Activated naive CD8-positive, alpha-beta T cell treated with anti-CD3 and anti-CD28 coated beads, Interleukin-2, amount 10 ng/mL, durations not matched to agents 7 days and 5 days (primary cell): ENCODE data around the gene CEACAM7. TPM values are rescaled to one million over a fixed set of nuclear protein-coding genes. Genes with fewer than 3 reads are reported as not detected.

Source experiments
- ATAC-seq: fragments of 150-1000 bp; cut with Tn5 transposase; one replicate; pipeline ENCODE4 v1.10.0; 2021; ENCODE audit warnings: low read depth, moderate library complexity
- POLR2A ChIA-PET: fragments of 350-600 bp; sonication (Branson Sonifier 250); formaldehyde crosslinking; loops from one replicate; lab custom pipeline; 2021; ENCODE audit warnings: antibody characterized with exemption; lab: Charles Lee
- DNase-seq: peaks from one replicate; pipeline ENCODE4 v3.0.0; 2021
- H3K27ac Mint-ChIP-seq: one replicate; pipeline ENCODE4 v1.8.0; 2022; ENCODE audit warnings: mild to moderate bottlenecking, mixed read lengths
- H3K27me3 Mint-ChIP-seq: one replicate; pipeline ENCODE4 v1.8.0; 2022; ENCODE audit warnings: mild to moderate bottlenecking, moderate library complexity, mixed read lengths
- H3K36me3 Mint-ChIP-seq: one replicate; pipeline ENCODE4 v1.8.0; 2021; ENCODE audit warnings: mild to moderate bottlenecking, mixed read lengths
- H3K4me1 Mint-ChIP-seq: one replicate; pipeline ENCODE4 v1.8.0; 2021; ENCODE audit warnings: mixed read lengths
- H3K4me3 Mint-ChIP-seq: one replicate; pipeline ENCODE4 v1.8.0; 2022; ENCODE audit warnings: mild to moderate bottlenecking, moderate library complexity, mixed read lengths
- H3K9me3 Mint-ChIP-seq: one replicate; pipeline ENCODE4 v1.8.0; 2021; ENCODE audit warnings: mixed read lengths
- total RNA-seq, 2 experiments: library from RNA; stranded (reverse); gene quantifications; one replicate each; pipeline ENCODE4 v1.2.3, GENCODE V29; 2021

Gene CEACAM7
- total RNA-seq, 2 experiments from 2014 or later = not detected

GRCh38 chr19:41707502-41707812 is 19.4 kb upstream of the CEACAM7 start:
- ATAC-seq (no peak), DNase-seq (no peak)
- Mint-ChIP-seq H3K36me3 (no peaks in the 10 kb centered on the region), H3K4me3 (no peak overlapping the region), H3K27me3 (peaks cover 17% of the 10 kb centered on the region), H3K27ac (no peak overlapping the region), H3K4me1 (no peaks in the 10 kb centered on the region), H3K9me3 (no peaks in the 10 kb centered on the region)
- POLR2A ChIA-PET = no interaction called here

- Mint-ChIP-seq H3K36me3 (no peaks in the 10 kb centered on the region), H3K4me1 (no peaks in the 10 kb centered on the region), H3K9me3 (no peaks in the 10 kb centered on the region), H3K27ac (peak overlapping the region; percentile 8), H3K4me3 (peak overlapping the region; percentile 73), H3K27me3 (peaks cover 16% of the 10 kb centered on the region)
- ATAC-seq (peak; percentile 92), DNase-seq (peak; percentile 80)
- POLR2A ChIA-PET = no interaction called here
These were observed 18.9 kb upstream of the CEACAM7 start for GRCh38 chr19:41706741-41707501.

- Mint-ChIP-seq H3K4me3 (no peak overlapping the region), H3K4me1 (no peaks in the 10 kb centered on the region), H3K9me3 (no peaks in the 10 kb centered on the region), H3K27ac (no peak overlapping the region), H3K27me3 (peaks cover 16% of the 10 kb centered on the region), H3K36me3 (no peaks in the 10 kb centered on the region)
- POLR2A ChIA-PET = no interaction called here
- ATAC-seq (peak; percentile 13), DNase-seq (peak; percentile 67)
These were observed 17.5 kb upstream of the CEACAM7 start for GRCh38 chr19:41705393-41706174.

- H3K9me3 Mint-ChIP-seq = no peaks in the 10 kb centered on the region
- DNase-seq (peak; percentile 19), ATAC-seq (no peak)
- H3K36me3 Mint-ChIP-seq = no peaks in the 10 kb centered on the region
- H3K27me3 Mint-ChIP-seq = peaks cover 16% of the 10 kb centered on the region
- H3K4me3 Mint-ChIP-seq = no peak overlapping the region
- no peak overlapping the region for H3K27ac Mint-ChIP-seq
- no peaks in the 10 kb centered on the region for H3K4me1 Mint-ChIP-seq
- POLR2A ChIA-PET = no interaction called here
These were observed 15.7 kb upstream of the CEACAM7 start for GRCh38 chr19:41703602-41704293.

- Mint-ChIP-seq H3K9me3 (no peaks in the 10 kb centered on the region), H3K36me3 (no peaks in the 10 kb centered on the region), H3K27ac (no peak overlapping the region), H3K4me3 (no peak overlapping the region), H3K4me1 (no peaks in the 10 kb centered on the region), H3K27me3 (peaks cover 14% of the 10 kb centered on the region)
- DNase-seq (no peak), ATAC-seq (no peak)
- POLR2A ChIA-PET = no interaction called here
These were observed 14.1 kb upstream of the CEACAM7 start for GRCh38 chr19:41702171-41702651.

GRCh38 chr19:41701401-41702075 is 13.5 kb upstream of the CEACAM7 start:
- peaks cover 13% of the 10 kb centered on the region for H3K27me3 Mint-ChIP-seq

GRCh38 chr19:41700381-41701195 is 12.5 kb upstream of the CEACAM7 start:
- peak; percentile 18 for DNase-seq
- no peak overlapping the region for H3K4me3 Mint-ChIP-seq
- H3K27ac Mint-ChIP-seq = no peak overlapping the region
- no peaks in the 10 kb centered on the region for H3K36me3 Mint-ChIP-seq
- POLR2A ChIA-PET = no interaction called here
- ATAC-seq = no peak
- no peaks in the 10 kb centered on the region for H3K4me1 Mint-ChIP-seq
- no peaks in the 10 kb centered on the region for H3K9me3 Mint-ChIP-seq
- H3K27me3 Mint-ChIP-seq = peaks cover 7% of the 10 kb centered on the region

More at GRCh38 chr19:41701401-41702075, 13.5 kb upstream of the CEACAM7 start:
- no peak for ATAC-seq
- H3K4me3 Mint-ChIP-seq = no peak overlapping the region
- no peaks in the 10 kb centered on the region for H3K4me1 Mint-ChIP-seq
- DNase-seq = peak; percentile 25
- POLR2A ChIA-PET = no interaction called here
- no peaks in the 10 kb centered on the region for H3K9me3 Mint-ChIP-seq
- H3K27ac Mint-ChIP-seq = no peak overlapping the region
- no peaks in the 10 kb centered on the region for H3K36me3 Mint-ChIP-seq

- Mint-ChIP-seq H3K27ac (no peak overlapping the region), H3K9me3 (no peaks in the 10 kb centered on the region), H3K27me3 (peaks cover 5% of the 10 kb centered on the region), H3K4me1 (no peaks in the 10 kb centered on the region), H3K36me3 (no peaks in the 10 kb centered on the region), H3K4me3 (no peak overlapping the region)
- POLR2A ChIA-PET = no interaction called here
- ATAC-seq (no peak), DNase-seq (peak; percentile 7)
These were observed 11.9 kb upstream of the CEACAM7 start for GRCh38 chr19:41699968-41700323.

- no peak overlapping the region for H3K27ac Mint-ChIP-seq
- no peak for ATAC-seq
- no peak overlapping the region for H3K4me3 Mint-ChIP-seq
- peak; percentile 22 for DNase-seq
- POLR2A ChIA-PET = no interaction called here
- H3K9me3 Mint-ChIP-seq = no peaks in the 10 kb centered on the region
- H3K36me3 Mint-ChIP-seq = no peaks in the 10 kb centered on the region
- peaks cover 3% of the 10 kb centered on the region for H3K27me3 Mint-ChIP-seq
- H3K4me1 Mint-ChIP-seq = no peaks in the 10 kb centered on the region
These were observed 11.3 kb upstream of the CEACAM7 start for GRCh38 chr19:41699231-41699967.

- no peak overlapping the region for H3K27ac Mint-ChIP-seq
- ATAC-seq = no peak
- no peaks in the 10 kb centered on the region for H3K9me3 Mint-ChIP-seq
- H3K4me3 Mint-ChIP-seq = no peak overlapping the region
- H3K4me1 Mint-ChIP-seq = no peaks in the 10 kb centered on the region
- POLR2A ChIA-PET = no interaction called here
- peaks cover 3% of the 10 kb centered on the region for H3K27me3 Mint-ChIP-seq
- DNase-seq = no peak
- no peaks in the 10 kb centered on the region for H3K36me3 Mint-ChIP-seq
These were observed 10.7 kb upstream of the CEACAM7 start for GRCh38 chr19:41698746-41699230.

GRCh38 chr19:41697198-41697855 is 9.3 kb upstream of the CEACAM7 start:
- Mint-ChIP-seq H3K36me3 (no peaks in the 10 kb centered on the region), H3K4me3 (no peak overlapping the region), H3K27ac (no peak overlapping the region), H3K27me3 (peaks cover 9% of the 10 kb centered on the region), H3K4me1 (no peaks in the 10 kb centered on the region), H3K9me3 (no peaks in the 10 kb centered on the region)
- peak; percentile 13 for DNase-seq
- ATAC-seq = no peak
- POLR2A ChIA-PET = no interaction called here
